SU-DHL-6 (cell line): ENCODE results near the gene PEX26.
"Not testable (repeated sequence)": the region's sequence is repeated elsewhere in the genome, so short reads cannot be mapped to it uniquely, and the experiment has no call there.

Experiments
- EZH2phosphoT487 ChIP-seq: fragments of 200-600 bp; sonication (generic), shearing (Covaris generic); conservative IDR thresholded peaks from 2 replicates; pipeline ENCODE4 v1.6.1; 2018; ENCODE audit warnings: mild to moderate bottlenecking, antibody characterized with exemption, low read length, moderate library complexity, mixed read lengths
- TF ChIP-seq, protein P1 (sequence below): fragments of 200-600 bp; sonication (generic); IDR thresholded peaks from one replicate; pipeline ENCODE4 v1.5.1; 2017; ENCODE audit warnings: antibody characterized with exemption, mild to moderate bottlenecking, low read length, moderate library complexity; ENCODE audit not compliant: insufficient read depth, poor library complexity, severe bottlenecking

DNA sequence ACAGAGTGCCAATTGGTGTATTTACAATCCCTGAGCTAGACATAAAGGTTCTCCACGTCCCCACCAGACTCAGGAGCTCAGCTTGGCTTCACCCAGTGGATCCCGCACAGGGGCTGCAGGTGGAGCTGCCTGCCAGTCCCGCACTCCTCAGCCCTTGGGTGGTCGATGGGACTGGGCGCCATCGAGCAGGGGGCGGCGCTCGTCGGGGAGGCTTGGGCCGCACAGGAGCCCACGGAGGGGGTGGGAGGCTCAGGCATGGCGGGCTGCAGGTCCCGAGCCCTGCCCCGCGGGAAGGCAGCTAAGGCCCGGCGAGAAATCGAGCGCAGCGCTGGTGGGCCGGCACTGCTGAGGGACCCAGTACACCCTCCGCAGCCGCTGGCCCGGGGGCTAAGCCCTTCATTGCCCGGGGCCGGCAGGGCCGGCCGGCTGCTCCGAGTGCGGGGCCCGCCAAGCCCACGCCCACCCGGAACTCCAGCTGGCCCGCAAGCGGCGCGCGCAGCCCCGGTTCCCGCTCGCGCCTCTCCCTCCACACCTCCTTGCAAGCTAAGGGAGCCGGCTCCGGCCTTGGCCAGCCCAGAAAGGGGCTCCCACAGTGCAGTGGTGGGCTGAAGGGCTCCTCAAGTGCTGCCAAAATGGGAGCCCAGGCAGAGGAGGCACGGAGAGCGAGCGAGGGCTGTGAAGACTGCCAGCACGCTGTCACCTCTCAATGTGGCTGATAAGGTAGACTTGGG lies 24.4 kb upstream of the PEX26 start:
- TF ChIP-seq, protein P1, sequence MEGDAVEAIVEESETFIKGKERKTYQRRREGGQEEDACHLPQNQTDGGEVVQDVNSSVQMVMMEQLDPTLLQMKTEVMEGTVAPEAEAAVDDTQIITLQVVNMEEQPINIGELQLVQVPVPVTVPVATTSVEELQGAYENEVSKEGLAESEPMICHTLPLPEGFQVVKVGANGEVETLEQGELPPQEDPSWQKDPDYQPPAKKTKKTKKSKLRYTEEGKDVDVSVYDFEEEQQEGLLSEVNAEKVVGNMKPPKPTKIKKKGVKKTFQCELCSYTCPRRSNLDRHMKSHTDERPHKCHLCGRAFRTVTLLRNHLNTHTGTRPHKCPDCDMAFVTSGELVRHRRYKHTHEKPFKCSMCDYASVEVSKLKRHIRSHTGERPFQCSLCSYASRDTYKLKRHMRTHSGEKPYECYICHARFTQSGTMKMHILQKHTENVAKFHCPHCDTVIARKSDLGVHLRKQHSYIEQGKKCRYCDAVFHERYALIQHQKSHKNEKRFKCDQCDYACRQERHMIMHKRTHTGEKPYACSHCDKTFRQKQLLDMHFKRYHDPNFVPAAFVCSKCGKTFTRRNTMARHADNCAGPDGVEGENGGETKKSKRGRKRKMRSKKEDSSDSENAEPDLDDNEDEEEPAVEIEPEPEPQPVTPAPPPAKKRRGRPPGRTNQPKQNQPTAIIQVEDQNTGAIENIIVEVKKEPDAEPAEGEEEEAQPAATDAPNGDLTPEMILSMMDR, result not testable (repeated sequence)
- not testable (repeated sequence) for TF ChIP-seq EZH2phosphoT487
